Ishikawa (cell line): ENCODE results near the gene CFTR.

ENCODE experiments used
- CEBPB ChIP-seq: IDR thresholded peaks from 2 replicates; pipeline ENCODE4 v1.6.1; 2012
- CREB1 ChIP-seq: IDR thresholded peaks from 2 replicates; pipeline ENCODE4 v1.6.1; 2012; ENCODE audit warnings: low read depth
- EGR1 ChIP-seq: IDR thresholded peaks from 2 replicates; pipeline ENCODE4 v1.6.1; 2012
- EP300 ChIP-seq: IDR thresholded peaks from 2 replicates; pipeline ENCODE4 v1.6.1; 2012; ENCODE audit warnings: borderline replicate concordance
- FOXM1 ChIP-seq: IDR thresholded peaks from 2 replicates; pipeline ENCODE4 v1.6.1; 2012; ENCODE audit warnings: low read depth, borderline replicate concordance
- NFIC ChIP-seq: IDR thresholded peaks from 2 replicates; pipeline ENCODE4 v1.6.1; 2012
- RAD21 ChIP-seq: IDR thresholded peaks from 2 replicates; pipeline ENCODE4 v1.6.1; 2012; ENCODE audit warnings: low read depth
- REST ChIP-seq: IDR thresholded peaks from 2 replicates; pipeline ENCODE4 v1.6.1; 2012; ENCODE audit warnings: low read depth, mild to moderate bottlenecking
- TAF1 ChIP-seq: IDR thresholded peaks from 2 replicates; pipeline ENCODE4 v1.6.1; 2012; ENCODE audit warnings: low read depth, mild to moderate bottlenecking
- TCF12 ChIP-seq: IDR thresholded peaks from 2 replicates; pipeline ENCODE4 v1.6.1; 2012; ENCODE audit warnings: low read depth
- TEAD4 ChIP-seq: IDR thresholded peaks from 2 replicates; pipeline ENCODE4 v1.6.1; 2012
- YY1 ChIP-seq: IDR thresholded peaks from 2 replicates; pipeline ENCODE4 v1.6.1; 2012; ENCODE audit warnings: low read depth
- ZBTB7A ChIP-seq: IDR thresholded peaks from 2 replicates; pipeline ENCODE4 v1.6.1; 2012; ENCODE audit warnings: low read depth
- TF ChIP-seq, protein P1 (sequence below): IDR thresholded peaks from 2 replicates; pipeline ENCODE4 v1.6.1; 2012
- TF ChIP-seq, protein P2 (sequence below): IDR thresholded peaks from 2 replicates; pipeline ENCODE4 v1.6.1; 2012

The CFTR gene

DNA sequence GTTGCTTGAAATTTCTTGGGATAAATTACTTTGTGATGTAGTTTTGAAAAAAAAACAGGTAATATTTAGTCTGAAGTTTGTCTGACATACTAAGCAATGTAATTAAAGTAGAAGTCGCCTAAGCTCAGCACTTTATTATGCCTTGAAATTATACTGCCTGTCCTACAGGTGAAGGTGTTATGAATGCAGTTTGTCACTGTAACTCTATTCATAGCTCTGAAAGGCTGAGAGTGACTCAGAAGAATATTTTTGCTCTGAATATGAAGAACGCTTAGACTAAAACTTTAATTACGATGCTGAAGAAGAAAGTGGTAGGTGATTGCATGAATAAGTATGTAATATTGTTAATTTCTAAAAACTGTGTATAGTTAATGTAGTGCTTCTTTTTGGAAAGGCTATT is 9.2 kb downstream of the CFTR start:
- TF ChIP-seq RAD21 (no peak), EP300 (no peak), ZBTB7A (no peak), CEBPB (no peak), CREB1 (no peak), FOXM1 (no peak), TEAD4 (no peak), TAF1 (no peak), REST (no peak)
- TF ChIP-seq, protein P1, sequence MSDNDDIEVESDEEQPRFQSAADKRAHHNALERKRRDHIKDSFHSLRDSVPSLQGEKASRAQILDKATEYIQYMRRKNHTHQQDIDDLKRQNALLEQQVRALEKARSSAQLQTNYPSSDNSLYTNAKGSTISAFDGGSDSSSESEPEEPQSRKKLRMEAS, result no peak
- TF ChIP-seq, protein P2, sequence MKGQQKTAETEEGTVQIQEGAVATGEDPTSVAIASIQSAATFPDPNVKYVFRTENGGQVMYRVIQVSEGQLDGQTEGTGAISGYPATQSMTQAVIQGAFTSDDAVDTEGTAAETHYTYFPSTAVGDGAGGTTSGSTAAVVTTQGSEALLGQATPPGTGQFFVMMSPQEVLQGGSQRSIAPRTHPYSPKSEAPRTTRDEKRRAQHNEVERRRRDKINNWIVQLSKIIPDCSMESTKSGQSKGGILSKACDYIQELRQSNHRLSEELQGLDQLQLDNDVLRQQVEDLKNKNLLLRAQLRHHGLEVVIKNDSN, result no peak

GRCh38 chr7:117489430-117489829 is 9.6 kb downstream of the CFTR start:
- TF ChIP-seq YY1 (no peak), TCF12 (no peak), EP300 (no peak)
- TF ChIP-seq, protein P2, result no peak

- TF ChIP-seq, protein P1, result no peak
- TF ChIP-seq RAD21 (no peak), REST (no peak), TEAD4 (no peak), EP300 (no peak), EGR1 (no peak), FOXM1 (no peak), ZBTB7A (no peak), CEBPB (no peak), YY1 (no peak), TCF12 (no peak), NFIC (no peak), CREB1 (no peak), TAF1 (no peak)
- TF ChIP-seq, protein P2, result no peak
Observed at GRCh38 chr7:117489911-117490310, 10.1 kb downstream of the CFTR start.

DNA sequence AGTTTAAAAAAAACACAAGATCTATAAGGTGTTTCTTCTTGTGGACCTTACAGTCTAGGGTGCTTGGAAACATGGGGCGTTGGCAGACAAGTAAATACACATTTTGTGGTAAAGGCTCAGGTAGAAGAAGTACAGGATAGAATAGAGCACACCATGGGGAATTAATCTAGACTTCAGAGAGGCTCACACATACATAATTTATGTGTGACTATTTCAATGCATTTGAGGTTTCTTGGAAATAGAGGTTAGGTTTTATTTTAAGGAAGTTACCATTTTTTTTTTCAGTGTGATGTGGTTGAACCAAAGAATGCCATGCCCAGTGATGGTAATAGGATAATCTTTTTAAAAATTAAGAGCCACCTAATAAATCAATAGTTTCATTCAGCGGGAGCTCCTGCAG is 12.8 kb downstream of the CFTR start:
- no peak for TF ChIP-seq REST
- no peak for TF ChIP-seq YY1

DNA sequence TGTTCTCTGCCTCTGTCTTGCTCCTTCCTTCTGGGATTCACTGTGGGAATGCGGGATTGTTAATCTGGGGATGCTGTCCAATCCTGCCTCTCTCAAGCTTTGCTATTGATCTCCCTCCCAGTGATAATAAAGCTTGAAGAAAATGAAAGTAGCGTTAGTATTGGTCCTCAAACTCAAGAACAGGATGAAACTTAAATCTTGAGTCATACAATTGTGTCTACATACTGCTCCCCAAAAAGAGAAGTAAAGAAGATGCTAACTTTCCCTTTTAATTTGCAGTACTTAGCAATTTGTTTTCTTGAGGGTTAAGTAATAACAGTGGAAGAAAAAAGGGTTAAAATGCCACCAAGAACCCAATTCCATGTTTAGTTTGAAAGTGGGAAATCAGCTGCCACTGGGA is 13.6 kb downstream of the CFTR start:
- no peak for TF ChIP-seq EP300
- no peak for TF ChIP-seq ZBTB7A
